Spleen (tissue), 7 donors: ENCODE results near the gene TTLL3.

Source experiments
- POLR2A ChIP-seq, 3 donors: fragments of 450-650 bp; IDR thresholded peaks; one replicate each; pipeline ENCODE4 v1.5.1; 2017; ENCODE audit warnings: antibody characterized with exemption in 3 of 3, mild to moderate bottlenecking in 1 of 3
- POLR2AphosphoS5 ChIP-seq, 3 donors: sonication (generic); formaldehyde crosslinking; IDR thresholded peaks; one replicate each; pipeline ENCODE4 v1.5.1; 2017; ENCODE audit warnings: antibody characterized with exemption in 3 of 3
- TF ChIP-seq, protein P1 (sequence below), 11 experiments: fragments of 200-600 bp in 7 of 11; fragments of 450-650 bp in 4 of 11; sonication (generic) in 4 of 11; IDR thresholded peaks in 8 of 11; conservative IDR thresholded peaks in 3 of 11; 1 replicate in 7 of 11; 2 replicates in 4 of 11; pipeline versions ENCODE4 v1.4.0 to v1.8.0; 2016 to 2021; ENCODE audit warnings: antibody characterized with exemption in 11 of 11, inconsistent platforms in 4 of 11, mild to moderate bottlenecking in 1 of 11
- donor health status: DM: no; HTN: no; CAD: no; lungs with moderate emphysema.
- donor health status: DM: no; HTN: no; CAD: no.
- donor health status: DM: no; HTN: no; CAD: no.

DNA sequence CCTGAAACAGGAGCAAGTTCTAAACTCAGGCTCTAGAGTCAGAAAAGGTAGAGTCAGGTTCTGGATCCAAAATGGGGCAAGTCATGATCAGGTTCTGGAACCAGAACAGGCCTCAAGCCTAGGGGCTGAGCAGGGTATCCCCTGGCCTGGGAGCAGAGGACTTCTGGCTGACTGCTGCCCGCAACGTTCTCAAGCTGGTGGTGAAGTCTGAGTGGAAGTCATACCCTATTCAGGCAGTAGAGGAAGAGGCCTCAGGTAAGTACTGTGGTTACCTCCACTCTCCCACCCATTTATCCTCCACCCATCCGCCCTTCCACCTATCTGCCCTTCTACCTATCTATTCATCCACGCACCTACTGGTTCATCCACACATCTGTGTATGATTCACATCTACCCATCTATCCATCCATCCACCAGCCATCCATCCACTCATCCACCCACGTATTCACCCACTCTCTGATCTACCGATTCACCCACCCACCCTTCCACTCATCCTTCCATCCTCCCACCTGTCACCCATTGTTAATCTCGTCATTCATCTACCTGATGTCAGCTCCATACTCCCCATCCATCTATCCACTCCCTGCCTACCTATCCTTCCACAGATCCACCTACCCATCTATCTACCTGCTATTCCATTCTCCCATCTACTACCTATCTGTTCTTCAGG lies 8.7 kb downstream of the TTLL3 start:
- TF ChIP-seq, protein P1, sequence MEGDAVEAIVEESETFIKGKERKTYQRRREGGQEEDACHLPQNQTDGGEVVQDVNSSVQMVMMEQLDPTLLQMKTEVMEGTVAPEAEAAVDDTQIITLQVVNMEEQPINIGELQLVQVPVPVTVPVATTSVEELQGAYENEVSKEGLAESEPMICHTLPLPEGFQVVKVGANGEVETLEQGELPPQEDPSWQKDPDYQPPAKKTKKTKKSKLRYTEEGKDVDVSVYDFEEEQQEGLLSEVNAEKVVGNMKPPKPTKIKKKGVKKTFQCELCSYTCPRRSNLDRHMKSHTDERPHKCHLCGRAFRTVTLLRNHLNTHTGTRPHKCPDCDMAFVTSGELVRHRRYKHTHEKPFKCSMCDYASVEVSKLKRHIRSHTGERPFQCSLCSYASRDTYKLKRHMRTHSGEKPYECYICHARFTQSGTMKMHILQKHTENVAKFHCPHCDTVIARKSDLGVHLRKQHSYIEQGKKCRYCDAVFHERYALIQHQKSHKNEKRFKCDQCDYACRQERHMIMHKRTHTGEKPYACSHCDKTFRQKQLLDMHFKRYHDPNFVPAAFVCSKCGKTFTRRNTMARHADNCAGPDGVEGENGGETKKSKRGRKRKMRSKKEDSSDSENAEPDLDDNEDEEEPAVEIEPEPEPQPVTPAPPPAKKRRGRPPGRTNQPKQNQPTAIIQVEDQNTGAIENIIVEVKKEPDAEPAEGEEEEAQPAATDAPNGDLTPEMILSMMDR (IDR thresholded peaks at IDR 0.05 in 8 of 11, conservative IDR thresholded peaks at IDR 0.05 in 3 of 11), result no peak
- TF ChIP-seq POLR2A (IDR thresholded peaks at IDR 0.05) (no peak), POLR2AphosphoS5 (IDR thresholded peaks at IDR 0.05) (no peak)
